Mammary epithelial cell (primary cell): Measurements from ENCODE around the gene KCNMA1.

ENCODE experiments used
- EZH2 ChIP-seq: IDR thresholded peaks from 2 replicates; pipeline ENCODE4 v1.6.1; 2012; ENCODE audit warnings: low read length, inconsistent platforms, borderline replicate concordance
- TF ChIP-seq, protein P1 (sequence below), 2 donors: IDR thresholded peaks in 1 of 2; conservative IDR thresholded peaks in 1 of 2; 2 replicates each; pipeline ENCODE4 v1.5.1; 2011 to 2012; ENCODE audit warnings: inconsistent platforms in 2 of 2, low read length in 2 of 2, mild to moderate bottlenecking in 2 of 2, control low read depth in 1 of 2, low read depth in 1 of 2; ENCODE audit not compliant: insufficient read depth in 1 of 2; ENCODE audit errors: extremely low read depth in 1 of 2

DNA sequence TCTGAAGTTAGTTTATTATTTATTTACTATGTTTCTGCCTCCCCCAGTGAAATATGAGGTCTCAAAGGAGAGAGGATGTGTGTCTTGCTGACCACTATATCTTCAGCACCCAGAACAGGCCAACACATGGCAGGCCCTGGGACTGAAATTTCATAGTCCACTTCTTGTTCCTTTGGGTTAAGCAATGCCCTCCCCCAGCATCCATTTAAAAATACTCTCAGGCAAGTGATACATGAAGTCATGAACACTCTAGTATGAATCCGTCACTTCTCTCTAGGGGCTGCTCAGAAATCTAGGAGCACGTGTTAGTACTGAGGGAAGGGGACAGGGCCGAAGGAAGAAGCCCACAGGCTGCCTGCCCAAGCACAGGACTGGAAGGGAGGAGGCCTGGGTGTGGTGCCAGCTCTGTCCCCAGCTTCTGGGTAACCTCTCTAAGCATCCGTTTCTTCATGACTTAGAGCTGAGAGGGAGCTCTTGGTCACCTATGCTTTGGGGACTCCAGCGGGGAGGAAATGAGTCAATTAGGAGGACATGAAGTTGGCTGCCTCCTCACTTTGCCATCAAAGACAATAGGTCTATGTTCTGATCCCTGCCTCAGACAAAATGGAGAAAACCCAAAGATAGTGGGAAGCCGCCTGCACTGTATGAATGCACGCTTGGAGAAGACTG lies 119.2 kb downstream of the KCNMA1 start:
- no peak for TF ChIP-seq EZH2
- TF ChIP-seq, protein P1, sequence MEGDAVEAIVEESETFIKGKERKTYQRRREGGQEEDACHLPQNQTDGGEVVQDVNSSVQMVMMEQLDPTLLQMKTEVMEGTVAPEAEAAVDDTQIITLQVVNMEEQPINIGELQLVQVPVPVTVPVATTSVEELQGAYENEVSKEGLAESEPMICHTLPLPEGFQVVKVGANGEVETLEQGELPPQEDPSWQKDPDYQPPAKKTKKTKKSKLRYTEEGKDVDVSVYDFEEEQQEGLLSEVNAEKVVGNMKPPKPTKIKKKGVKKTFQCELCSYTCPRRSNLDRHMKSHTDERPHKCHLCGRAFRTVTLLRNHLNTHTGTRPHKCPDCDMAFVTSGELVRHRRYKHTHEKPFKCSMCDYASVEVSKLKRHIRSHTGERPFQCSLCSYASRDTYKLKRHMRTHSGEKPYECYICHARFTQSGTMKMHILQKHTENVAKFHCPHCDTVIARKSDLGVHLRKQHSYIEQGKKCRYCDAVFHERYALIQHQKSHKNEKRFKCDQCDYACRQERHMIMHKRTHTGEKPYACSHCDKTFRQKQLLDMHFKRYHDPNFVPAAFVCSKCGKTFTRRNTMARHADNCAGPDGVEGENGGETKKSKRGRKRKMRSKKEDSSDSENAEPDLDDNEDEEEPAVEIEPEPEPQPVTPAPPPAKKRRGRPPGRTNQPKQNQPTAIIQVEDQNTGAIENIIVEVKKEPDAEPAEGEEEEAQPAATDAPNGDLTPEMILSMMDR (conservative IDR thresholded peaks at IDR 0.05 in 1 of 2, IDR thresholded peaks at IDR 0.05 in 1 of 2; ENCODE audit: extremely low read depth in 1 of 2, insufficient read depth in 1 of 2, low read depth in 1 of 2, low read length in 2 of 2): no peak
